HEK293T (cell line): ENCODE data around the gene ISL1.

Experiments used
- ARNT ChIP-seq: fragments of 450-650 bp; IDR thresholded peaks from 2 replicates; pipeline ENCODE4 v1.6.1; 2017; ENCODE audit warnings: mild to moderate bottlenecking
- BHLHE40 ChIP-seq: fragments of 450-650 bp; IDR thresholded peaks from 2 replicates; pipeline ENCODE4 v1.6.1; 2016; ENCODE audit warnings: mild to moderate bottlenecking, moderate library complexity, borderline replicate concordance
- FOXA1 ChIP-seq: fragments of 450-650 bp; IDR thresholded peaks from 2 replicates; pipeline ENCODE4 v1.6.1; 2016; ENCODE audit warnings: mild to moderate bottlenecking
- FOXK2 ChIP-seq: fragments of 450-650 bp; IDR thresholded peaks from 2 replicates; pipeline ENCODE4 v1.6.1; 2016; ENCODE audit warnings: mild to moderate bottlenecking
- LEF1 ChIP-seq: fragments of 450-650 bp; IDR thresholded peaks from 2 replicates; pipeline ENCODE4 v1.6.1; 2017; ENCODE audit warnings: mild to moderate bottlenecking, borderline replicate concordance
- PKNOX1 ChIP-seq: fragments of 450-650 bp; IDR thresholded peaks from 2 replicates; pipeline ENCODE4 v1.6.1; 2016
- SP1 ChIP-seq: fragments of 450-650 bp; IDR thresholded peaks from 2 replicates; pipeline ENCODE4 v1.6.1; 2017
- SUZ12 ChIP-seq: fragments of 450-650 bp; IDR thresholded peaks from 2 replicates; pipeline ENCODE4 v1.6.1; 2016; ENCODE audit warnings: mild to moderate bottlenecking

DNA sequence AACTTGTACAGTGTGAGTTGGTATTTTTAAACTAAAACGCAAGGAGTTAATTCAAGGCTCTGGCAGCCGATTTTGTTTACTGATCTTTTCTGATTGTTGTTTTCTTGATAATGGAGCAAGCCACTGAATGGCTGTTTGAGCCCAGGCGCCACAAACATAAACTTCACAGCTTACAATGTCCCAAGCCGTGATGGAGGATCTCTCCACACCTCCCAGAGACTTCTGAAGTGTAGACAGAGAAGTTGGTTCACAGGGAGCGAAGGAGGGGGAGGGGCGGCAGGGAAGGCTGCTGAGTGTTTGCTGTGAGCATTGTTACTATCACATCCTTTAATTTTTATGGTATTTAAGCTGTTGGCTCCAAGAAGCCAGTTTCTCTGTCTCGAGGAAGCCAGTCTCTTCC, 14.7 kb downstream of the ISL1 start:
- TF ChIP-seq FOXK2 (no peak), BHLHE40 (no peak), SP1 (no peak), FOXA1 (no peak), ARNT (no peak), LEF1 (no peak), PKNOX1 (no peak), SUZ12 (no peak)
